ENCODE results near the gene KIAA0408.
A peak's percentile ranks its signal among the peaks of the same experiment; 100 is the strongest.
"Not testable (repeated sequence)": the region's sequence is repeated elsewhere in the genome, so short reads cannot be mapped to it uniquely, and the experiment has no call there.

KIAA0408 gene

GRCh38 chr6:127462376-127462775, 3.2 kb upstream of the KIAA0408 start:
- DNase-seq: no peak

GRCh38 chr6:127460465-127460864, 1.3 kb upstream of the KIAA0408 start:
- DNase-seq: no peak

- peak; percentile 62 for DNase-seq
Observed at GRCh38 chr6:127458817-127459216, 372 bp downstream of the KIAA0408 start.

GRCh38 chr6:127458222-127458621, 967 bp downstream of the KIAA0408 start:
- no peak for DNase-seq

GRCh38 chr6:127457456-127458064, 1.6 kb downstream of the KIAA0408 start:
- DNase-seq: no peak

- no peak for DNase-seq
Observed at GRCh38 chr6:127456465-127456864, 2.7 kb downstream of the KIAA0408 start.

- no peak for DNase-seq
Observed at GRCh38 chr6:127453845-127454619, 5.2 kb downstream of the KIAA0408 start.

- no peak for DNase-seq
Observed at GRCh38 chr6:127452803-127453202, 6.4 kb downstream of the KIAA0408 start.

GRCh38 chr6:127451388-127451787, 7.8 kb downstream of the KIAA0408 start:
- no peak for DNase-seq

GRCh38 chr6:127447780-127448179, 11.4 kb downstream of the KIAA0408 start:
- no peak for DNase-seq

GRCh38 chr6:127446356-127446755, 12.8 kb downstream of the KIAA0408 start:
- no peak for DNase-seq

GRCh38 chr6:127441881-127442280, 17.3 kb downstream of the KIAA0408 start:
- no peak for DNase-seq

GRCh38 chr6:127439718-127440117, 19.5 kb downstream of the KIAA0408 start:
- DNase-seq: no peak

GRCh38 chr6:127436578-127437110, 22.5 kb downstream of the KIAA0408 start:
- DNase-seq: no peak

- no peak for DNase-seq
Observed at GRCh38 chr6:127435626-127436220, 23.5 kb downstream of the KIAA0408 start.

GRCh38 chr6:127434651-127435050, 24.5 kb downstream of the KIAA0408 start:
- no peak for DNase-seq

- DNase-seq: not testable (repeated sequence)
Observed at GRCh38 chr6:127428562-127428961, 30.6 kb downstream of the KIAA0408 start.

GRCh38 chr6:127423921-127424320, 35.3 kb downstream of the KIAA0408 start:
- DNase-seq: no peak

- not testable (repeated sequence) for DNase-seq
Observed at GRCh38 chr6:127421164-127421563, 38.0 kb downstream of the KIAA0408 start.

GRCh38 chr6:127420556-127420955, 38.6 kb downstream of the KIAA0408 start:
- DNase-seq: peak; percentile 34

- no peak for DNase-seq
Observed at GRCh38 chr6:127415096-127415495, 44.1 kb downstream of the KIAA0408 start.

- not testable (repeated sequence) for DNase-seq
Observed at GRCh38 chr6:127413123-127413522, 46.1 kb downstream of the KIAA0408 start.

- DNase-seq: not testable (repeated sequence)
Observed at GRCh38 chr6:127412016-127412415, 47.2 kb downstream of the KIAA0408 start.
